Neural cell (in vitro differentiated cells): ENCODE data around the gene PNLIPRP2. TPM values are rescaled to one million over a fixed set of nuclear protein-coding genes. Genes with fewer than 3 reads are reported as not detected.

Source experiments
- H2AFZ ChIP-seq: fragments of 200-600, 300-800 bp; sonication (generic), shearing (Covaris generic); 2 replicates; pipeline ENCODE4 v1.6.0; 2014; ENCODE audit warnings: low read depth, mild to moderate bottlenecking, antibody characterized with exemption, low read length, moderate library complexity
- H3F3A ChIP-seq: fragments of 200-600 bp; shearing (Covaris generic); 2 replicates; pipeline ENCODE4 v1.6.1; 2016; ENCODE audit warnings: mild to moderate bottlenecking, moderate library complexity, mixed read lengths, antibody characterized with exemption, low read length; ENCODE audit not compliant: insufficient read depth, poor library complexity, severe bottlenecking
- H3K27ac ChIP-seq: fragments of 200-600, 300-800 bp; sonication (generic), shearing (Covaris generic); 2 replicates; pipeline ENCODE4 v1.5.1; 2014; ENCODE audit warnings: mild to moderate bottlenecking, low read length, moderate library complexity
- H3K27me3 ChIP-seq: fragments of 300-800, 200-600 bp; sonication (generic), shearing (Covaris generic); 2 replicates; pipeline ENCODE4 v1.6.0; 2014; ENCODE audit warnings: mild to moderate bottlenecking, low read depth, low read length, moderate library complexity; ENCODE audit not compliant: insufficient read depth
- H3K36me3 ChIP-seq: fragments of 300-800, 200-600 bp; sonication (generic), shearing (Covaris generic); 2 replicates; pipeline ENCODE4 v1.5.1; 2014; ENCODE audit warnings: mild to moderate bottlenecking, antibody characterized with exemption, low read length, moderate library complexity; ENCODE audit not compliant: insufficient read depth
- H3K4me2 ChIP-seq: fragments of 300-800, 200-600 bp; sonication (generic), shearing (Covaris generic); 2 replicates; pipeline ENCODE4 v1.6.0; 2014; ENCODE audit warnings: mild to moderate bottlenecking, low read length
- H3K4me3 ChIP-seq: fragments of 300-800, 200-600 bp; sonication (generic), shearing (Covaris generic); 2 replicates; pipeline ENCODE4 v1.5.1; 2014; ENCODE audit warnings: mild to moderate bottlenecking, low read length, moderate library complexity
- H3K79me2 ChIP-seq: fragments of 200-600 bp; shearing (Covaris generic); replicated peaks from 2 replicates; pipeline ENCODE4 v1.6.0; 2014; ENCODE audit warnings: mild to moderate bottlenecking, low read length, moderate library complexity; ENCODE audit not compliant: insufficient read depth
- H3K9ac ChIP-seq: fragments of 300-800, 200-600 bp; sonication (generic), shearing (Covaris generic); 2 replicates; pipeline ENCODE4 v1.6.1; 2016; ENCODE audit warnings: mild to moderate bottlenecking, low read length, mixed read lengths
- H3K9me2 ChIP-seq: fragments of 200-600 bp; shearing (Covaris generic); 2 replicates; pipeline ENCODE4 v1.6.1; 2016; ENCODE audit warnings: mild to moderate bottlenecking, low read length, mixed read lengths; ENCODE audit not compliant: insufficient read depth
- H3K9me3 ChIP-seq: fragments of 200-600, 300-800 bp; sonication (generic), shearing (Covaris generic); 2 replicates; pipeline ENCODE4 v1.6.1; 2016; ENCODE audit warnings: mild to moderate bottlenecking, mixed run types, low read length, moderate library complexity, mixed read lengths
- H4K20me1 ChIP-seq: fragments of 200-600 bp; shearing (Covaris generic); 2 replicates; pipeline ENCODE4 v1.6.1; 2016; ENCODE audit warnings: mild to moderate bottlenecking, mixed run types; ENCODE audit not compliant: insufficient read depth
- EP300 ChIP-seq: fragments of 450-650 bp; conservative IDR thresholded peaks from 2 replicates; pipeline ENCODE4 v1.6.1; 2014; ENCODE audit warnings: antibody characterized with exemption, mild to moderate bottlenecking, moderate library complexity; ENCODE audit not compliant: poor library complexity, severe bottlenecking
- EZH2 ChIP-seq: fragments of 200-600, 300-800 bp; shearing (Covaris generic), sonication (generic); IDR thresholded peaks from 2 replicates; pipeline ENCODE4 v1.6.1; 2014; ENCODE audit warnings: antibody characterized with exemption, low read length, borderline replicate concordance, mild to moderate bottlenecking; ENCODE audit not compliant: insufficient read depth, poor library complexity, severe bottlenecking
- MXI1 ChIP-seq: fragments of 450-650 bp; conservative IDR thresholded peaks from 2 replicates; pipeline ENCODE4 v1.6.1; 2014; ENCODE audit warnings: antibody characterized with exemption, mild to moderate bottlenecking; ENCODE audit not compliant: poor library complexity, severe bottlenecking
- POLR2AphosphoS5 ChIP-seq: IDR thresholded peaks from 2 replicates; pipeline ENCODE4 v1.6.1; 2012
- RAD21 ChIP-seq: fragments of 450-650 bp; conservative IDR thresholded peaks from 2 replicates; pipeline ENCODE4 v1.6.1; 2014; ENCODE audit warnings: antibody characterized with exemption, mild to moderate bottlenecking, moderate library complexity
- SMC3 ChIP-seq: fragments of 450-650 bp; conservative IDR thresholded peaks from 2 replicates; pipeline ENCODE4 v1.6.1; 2014; ENCODE audit warnings: antibody characterized with exemption, mild to moderate bottlenecking, moderate library complexity; ENCODE audit not compliant: poor library complexity
- TAF1 ChIP-seq: IDR thresholded peaks from 2 replicates; pipeline ENCODE4 v1.6.1; 2012; ENCODE audit warnings: low read depth
- polyA plus RNA-seq: library from polyadenylated mRNA; depleted of rRNA; stranded (reverse); fragments of >200 nt; gene quantifications from 2 replicates; pipeline ENCODE4 v1.2.3, GENCODE V29; 2014
- TF ChIP-seq, protein P1 (sequence below): IDR thresholded peaks from 2 replicates; pipeline ENCODE4 v1.6.1; 2012; ENCODE audit warnings: borderline replicate concordance
- TF ChIP-seq, protein P2 (sequence below): fragments of 450-650 bp; IDR thresholded peaks from 2 replicates; pipeline ENCODE4 v1.5.1; 2014; ENCODE audit warnings: antibody characterized with exemption, mild to moderate bottlenecking, moderate library complexity; ENCODE audit not compliant: poor library complexity, severe bottlenecking

Gene PNLIPRP2
- polyA plus RNA-seq, 1 donor from 2014 or later = not detected

DNA sequence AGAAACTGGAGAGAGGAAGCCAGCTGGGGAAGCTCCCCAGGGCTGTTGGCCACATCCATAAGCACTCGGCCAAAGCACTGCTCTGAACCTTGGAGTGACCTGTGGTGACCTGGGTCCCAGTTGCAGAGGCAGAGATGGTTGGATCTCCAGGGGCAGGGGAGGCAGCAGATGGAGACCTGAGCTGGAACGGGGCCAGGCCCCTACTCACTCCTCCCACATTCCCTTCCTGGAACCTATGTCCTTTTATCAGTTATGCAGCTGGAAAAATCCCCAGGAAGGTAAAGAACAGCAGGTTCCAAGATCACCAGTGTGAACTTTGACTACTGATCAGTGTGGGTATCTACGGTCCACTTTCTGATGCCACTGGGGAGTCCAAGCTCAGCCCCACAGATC, 9.6 kb upstream of the PNLIPRP2 start:
- TF ChIP-seq EZH2 = no peak
- TF ChIP-seq, protein P1, sequence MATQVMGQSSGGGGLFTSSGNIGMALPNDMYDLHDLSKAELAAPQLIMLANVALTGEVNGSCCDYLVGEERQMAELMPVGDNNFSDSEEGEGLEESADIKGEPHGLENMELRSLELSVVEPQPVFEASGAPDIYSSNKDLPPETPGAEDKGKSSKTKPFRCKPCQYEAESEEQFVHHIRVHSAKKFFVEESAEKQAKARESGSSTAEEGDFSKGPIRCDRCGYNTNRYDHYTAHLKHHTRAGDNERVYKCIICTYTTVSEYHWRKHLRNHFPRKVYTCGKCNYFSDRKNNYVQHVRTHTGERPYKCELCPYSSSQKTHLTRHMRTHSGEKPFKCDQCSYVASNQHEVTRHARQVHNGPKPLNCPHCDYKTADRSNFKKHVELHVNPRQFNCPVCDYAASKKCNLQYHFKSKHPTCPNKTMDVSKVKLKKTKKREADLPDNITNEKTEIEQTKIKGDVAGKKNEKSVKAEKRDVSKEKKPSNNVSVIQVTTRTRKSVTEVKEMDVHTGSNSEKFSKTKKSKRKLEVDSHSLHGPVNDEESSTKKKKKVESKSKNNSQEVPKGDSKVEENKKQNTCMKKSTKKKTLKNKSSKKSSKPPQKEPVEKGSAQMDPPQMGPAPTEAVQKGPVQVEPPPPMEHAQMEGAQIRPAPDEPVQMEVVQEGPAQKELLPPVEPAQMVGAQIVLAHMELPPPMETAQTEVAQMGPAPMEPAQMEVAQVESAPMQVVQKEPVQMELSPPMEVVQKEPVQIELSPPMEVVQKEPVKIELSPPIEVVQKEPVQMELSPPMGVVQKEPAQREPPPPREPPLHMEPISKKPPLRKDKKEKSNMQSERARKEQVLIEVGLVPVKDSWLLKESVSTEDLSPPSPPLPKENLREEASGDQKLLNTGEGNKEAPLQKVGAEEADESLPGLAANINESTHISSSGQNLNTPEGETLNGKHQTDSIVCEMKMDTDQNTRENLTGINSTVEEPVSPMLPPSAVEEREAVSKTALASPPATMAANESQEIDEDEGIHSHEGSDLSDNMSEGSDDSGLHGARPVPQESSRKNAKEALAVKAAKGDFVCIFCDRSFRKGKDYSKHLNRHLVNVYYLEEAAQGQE = no peak
- TF ChIP-seq POLR2AphosphoS5 = no peak
- TF ChIP-seq EP300 = no peak
- no peaks in the 10 kb centered on the region for H3K9me3 ChIP-seq
- H3K27ac ChIP-seq = no peak overlapping the region
- H4K20me1 ChIP-seq = no peaks in the 10 kb centered on the region
- no peaks in the 10 kb centered on the region for H3F3A ChIP-seq
- no peak overlapping the region for H3K9ac ChIP-seq
- H3K4me3 ChIP-seq = no peak overlapping the region
- no peaks in the 10 kb centered on the region for H3K9me2 ChIP-seq
- H3K27me3 ChIP-seq = peaks cover 4% of the 10 kb centered on the region
- H3K79me2 ChIP-seq = no peaks in the 10 kb centered on the region
- no peak overlapping the region for H3K4me2 ChIP-seq
- no peaks in the 10 kb centered on the region for H3K36me3 ChIP-seq
- no peak overlapping the region for H2AFZ ChIP-seq

DNA sequence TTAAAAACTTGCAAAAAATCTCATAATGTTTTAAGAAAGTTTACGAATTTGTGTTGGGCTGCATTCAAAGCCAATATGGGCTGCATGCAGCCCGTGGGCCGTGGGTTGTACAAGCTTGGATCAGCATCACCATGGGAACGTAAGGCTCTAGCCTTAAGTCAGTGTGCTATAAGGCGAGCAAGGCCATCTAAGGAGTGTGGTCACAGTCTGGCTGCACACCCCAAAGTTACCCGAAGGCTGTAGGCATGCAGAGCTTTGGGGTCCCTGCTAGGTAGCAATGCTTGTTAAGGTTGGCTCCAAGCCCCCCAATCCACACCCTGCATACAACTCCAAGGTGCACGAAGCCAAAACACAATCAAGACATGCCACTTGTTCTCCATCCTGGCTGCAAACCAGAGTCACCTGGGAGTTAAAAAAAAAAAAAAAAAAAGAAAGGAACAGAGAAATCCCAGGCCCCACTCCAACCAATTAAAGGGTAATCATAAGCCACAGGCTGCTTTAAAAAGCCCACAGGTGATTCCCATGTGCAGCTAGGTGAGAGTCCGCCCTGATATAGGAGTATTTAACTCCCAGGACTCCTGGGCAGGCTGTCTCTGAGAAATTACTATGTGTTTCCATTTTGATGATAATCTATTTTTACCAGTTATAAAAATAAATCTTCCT, 8.5 kb upstream of the PNLIPRP2 start:
- TF ChIP-seq RAD21 (no peak), SMC3 (no peak), TAF1 (no peak), MXI1 (no peak), EP300 (no peak), EZH2 (no peak), POLR2AphosphoS5 (no peak)
- TF ChIP-seq, protein P1 = no peak
- TF ChIP-seq, protein P2, sequence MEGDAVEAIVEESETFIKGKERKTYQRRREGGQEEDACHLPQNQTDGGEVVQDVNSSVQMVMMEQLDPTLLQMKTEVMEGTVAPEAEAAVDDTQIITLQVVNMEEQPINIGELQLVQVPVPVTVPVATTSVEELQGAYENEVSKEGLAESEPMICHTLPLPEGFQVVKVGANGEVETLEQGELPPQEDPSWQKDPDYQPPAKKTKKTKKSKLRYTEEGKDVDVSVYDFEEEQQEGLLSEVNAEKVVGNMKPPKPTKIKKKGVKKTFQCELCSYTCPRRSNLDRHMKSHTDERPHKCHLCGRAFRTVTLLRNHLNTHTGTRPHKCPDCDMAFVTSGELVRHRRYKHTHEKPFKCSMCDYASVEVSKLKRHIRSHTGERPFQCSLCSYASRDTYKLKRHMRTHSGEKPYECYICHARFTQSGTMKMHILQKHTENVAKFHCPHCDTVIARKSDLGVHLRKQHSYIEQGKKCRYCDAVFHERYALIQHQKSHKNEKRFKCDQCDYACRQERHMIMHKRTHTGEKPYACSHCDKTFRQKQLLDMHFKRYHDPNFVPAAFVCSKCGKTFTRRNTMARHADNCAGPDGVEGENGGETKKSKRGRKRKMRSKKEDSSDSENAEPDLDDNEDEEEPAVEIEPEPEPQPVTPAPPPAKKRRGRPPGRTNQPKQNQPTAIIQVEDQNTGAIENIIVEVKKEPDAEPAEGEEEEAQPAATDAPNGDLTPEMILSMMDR = no peak
- Histone ChIP-seq H3K79me2 (no peaks in the 10 kb centered on the region), H3K9me3 (no peaks in the 10 kb centered on the region), H3K9ac (no peak overlapping the region), H3K4me2 (no peak overlapping the region), H3K4me3 (no peak overlapping the region), H3K27me3 (peaks cover 4% of the 10 kb centered on the region), H3K9me2 (no peaks in the 10 kb centered on the region), H3K27ac (no peak overlapping the region), H4K20me1 (no peaks in the 10 kb centered on the region), H3K36me3 (no peaks in the 10 kb centered on the region), H2AFZ (no peak overlapping the region), H3F3A (no peaks in the 10 kb centered on the region)
